NT2/D1 (cell line): ENCODE results near the gene CD24.
A peak's percentile ranks its signal among the peaks of the same experiment; 100 is the strongest.
"Not testable (repeated sequence)": the region's sequence is repeated elsewhere in the genome, so short reads cannot be mapped to it uniquely, and the experiment has no call there.

Experiments used
- DNase-seq: peaks from one replicate; pipeline ENCODE4 v3.0.0-alpha.2; 2011; ENCODE audit warnings: low read depth, low spot score
- H3K27me3 ChIP-seq: 2 replicates; pipeline ENCODE4 v1.6.0; 2011; ENCODE audit warnings: mild to moderate bottlenecking; ENCODE audit not compliant: insufficient read length, insufficient read depth
- H3K36me3 ChIP-seq: 2 replicates; pipeline ENCODE4 v1.6.1; 2011; ENCODE audit warnings: mild to moderate bottlenecking, low read length, mixed read lengths; ENCODE audit not compliant: insufficient read depth, insufficient read length
- H3K4me1 ChIP-seq: 2 replicates; pipeline ENCODE4 v1.5.1; 2011; ENCODE audit not compliant: insufficient read depth, insufficient read length
- H3K4me3 ChIP-seq: 2 replicates; pipeline ENCODE4 v1.5.1; 2011; ENCODE audit warnings: low read depth; ENCODE audit not compliant: insufficient read length
- H3K9ac ChIP-seq: 2 replicates; pipeline ENCODE4 v1.6.0; 2011; ENCODE audit warnings: low read depth; ENCODE audit not compliant: insufficient read length
- H3K9me3 ChIP-seq: 2 replicates; pipeline ENCODE4 v1.5.1; 2011; ENCODE audit warnings: mild to moderate bottlenecking, low read length; ENCODE audit not compliant: insufficient read depth
- SUZ12 ChIP-seq: IDR thresholded peaks from 2 replicates; pipeline ENCODE4 v1.6.1; 2011; ENCODE audit not compliant: insufficient read length, insufficient read depth; ENCODE audit errors: extremely low read depth
- YY1 ChIP-seq: IDR thresholded peaks from 2 replicates; pipeline ENCODE4 v1.6.1; 2011; ENCODE audit not compliant: insufficient read length, insufficient read depth
- ZNF274 ChIP-seq: IDR thresholded peaks from 2 replicates; pipeline ENCODE4 v1.6.1; 2011; ENCODE audit warnings: mild to moderate bottlenecking, low read depth, low read length

Gene CD24

GRCh38 chr6:106974336-106974998 lies at the start of gene CD24:
Gene CD24, minus strand, starts transcription at chr6:106974729. Its CDS starts 83 bp downstream, at chr6:106974646.
- Histone ChIP-seq H3K4me1 (no peaks in the 10 kb centered on the region), H3K36me3 (peaks cover 30% of the 10 kb centered on the region), H3K4me3 (peak within 1 kb of the TSS; percentile 86), H3K9me3 (no peaks in the 10 kb centered on the region), H3K27me3 (no peaks in the 10 kb centered on the region), H3K9ac (peak within 1 kb of the TSS; percentile 97)
- no peak for DNase-seq
- no peak for TF ChIP-seq ZNF274
- TF ChIP-seq YY1 = no peak
- TF ChIP-seq SUZ12 = no peak

- DNase-seq = no peak
- Histone ChIP-seq H3K9ac (no peak overlapping the region), H3K36me3 (no peaks in the 10 kb centered on the region), H3K4me1 (no peaks in the 10 kb centered on the region), H3K4me3 (no peak overlapping the region), H3K27me3 (no peaks in the 10 kb centered on the region), H3K9me3 (no peaks in the 10 kb centered on the region)
- TF ChIP-seq SUZ12 = no peak
- no peak for TF ChIP-seq ZNF274
- TF ChIP-seq YY1 = no peak
These were observed 47.1 kb upstream of the CD24 start for GRCh38 chr6:107021446-107022185.

GRCh38 chr6:107020239-107020638 lies 45.7 kb upstream of the CD24 start:
- no peaks in the 10 kb centered on the region for H3K4me1 ChIP-seq
- H3K27me3 ChIP-seq = no peaks in the 10 kb centered on the region
- no peak overlapping the region for H3K4me3 ChIP-seq
- TF ChIP-seq SUZ12 (no peak), ZNF274 (no peak), YY1 (no peak)
- no peaks in the 10 kb centered on the region for H3K36me3 ChIP-seq
- no peak for DNase-seq
- H3K9me3 ChIP-seq = no peaks in the 10 kb centered on the region
- no peak overlapping the region for H3K9ac ChIP-seq

- H3K9me3 ChIP-seq, H3K36me3 ChIP-seq, H3K27me3 ChIP-seq, DNase-seq, H3K4me1 ChIP-seq, H3K9ac ChIP-seq, H3K4me3 ChIP-seq: not testable (repeated sequence)
These were observed 45.1 kb upstream of the CD24 start for GRCh38 chr6:107019628-107020027.

- H3K4me1 ChIP-seq = no peaks in the 10 kb centered on the region
- H3K4me3 ChIP-seq = no peak overlapping the region
- no peak for TF ChIP-seq ZNF274
- TF ChIP-seq SUZ12 = no peak
- TF ChIP-seq YY1 = no peak
- no peaks in the 10 kb centered on the region for H3K27me3 ChIP-seq
- DNase-seq = no peak
- H3K36me3 ChIP-seq = no peaks in the 10 kb centered on the region
- H3K9me3 ChIP-seq = no peaks in the 10 kb centered on the region
- no peak overlapping the region for H3K9ac ChIP-seq
These were observed 44.5 kb upstream of the CD24 start for GRCh38 chr6:107019047-107019446.

GRCh38 chr6:107009499-107009898 lies 35.0 kb upstream of the CD24 start:
- no peak for DNase-seq
- no peaks in the 10 kb centered on the region for H3K36me3 ChIP-seq
- no peaks in the 10 kb centered on the region for H3K9me3 ChIP-seq
- no peaks in the 10 kb centered on the region for H3K4me1 ChIP-seq
- TF ChIP-seq YY1 = no peak
- TF ChIP-seq SUZ12 = no peak
- no peak for TF ChIP-seq ZNF274
- no peak overlapping the region for H3K4me3 ChIP-seq
- no peaks in the 10 kb centered on the region for H3K27me3 ChIP-seq
- no peak overlapping the region for H3K9ac ChIP-seq

- TF ChIP-seq ZNF274 = no peak
- no peak for TF ChIP-seq YY1
- no peak for TF ChIP-seq SUZ12
- Histone ChIP-seq H3K4me3 (no peak overlapping the region), H3K9ac (no peak overlapping the region), H3K9me3 (no peaks in the 10 kb centered on the region), H3K4me1 (no peaks in the 10 kb centered on the region), H3K27me3 (no peaks in the 10 kb centered on the region), H3K36me3 (no peaks in the 10 kb centered on the region)
- peak; percentile 67 for DNase-seq
These were observed 23.0 kb upstream of the CD24 start for GRCh38 chr6:106997392-106998158.
